IPS DF 6.9 (cell line): Measurements from ENCODE around the gene C17orf113.
"Not testable (repeated sequence)": the region's sequence is repeated elsewhere in the genome, so short reads cannot be mapped to it uniquely, and the experiment has no call there.

Experiments used
- DNase-seq: peaks from one replicate; pipeline ENCODE4 v3.0.0-alpha.2; 2013; ENCODE audit warnings: low read depth, low spot score
- H3K27ac ChIP-seq: one replicate; pipeline ENCODE4 v1.5.1; 2013; ENCODE audit warnings: low read length, control low read depth
- H3K27me3 ChIP-seq: 2 replicates; pipeline ENCODE4 v1.6.1; 2013; ENCODE audit warnings: mild to moderate bottlenecking, low read length; ENCODE audit not compliant: control insufficient read depth, insufficient read depth
- H3K36me3 ChIP-seq: 2 replicates; pipeline ENCODE4 v1.6.1; 2013; ENCODE audit warnings: low read length; ENCODE audit not compliant: control insufficient read depth, insufficient read depth
- H3K4me1 ChIP-seq: 2 replicates; pipeline ENCODE4 v1.6.1; 2013; ENCODE audit warnings: low read length; ENCODE audit not compliant: control insufficient read depth, insufficient read depth
- H3K4me3 ChIP-seq: 2 replicates; pipeline ENCODE4 v1.5.1; 2013; ENCODE audit warnings: mild to moderate bottlenecking, low read length
- H3K9me3 ChIP-seq: 2 replicates; pipeline ENCODE4 v1.6.1; 2013; ENCODE audit warnings: low read length, inconsistent platforms; ENCODE audit not compliant: control insufficient read depth, insufficient read depth
- WGBS: extraction: QIAGEN DNeasy Blood & Tissue Kit; methylation state at CpG from one replicate; pipeline ENCODE4 v1.1.7; 2013; ENCODE audit warnings: mixed read lengths, missing lambda C conversion rate; ENCODE audit not compliant: insufficient read length, insufficient coverage; 5-methylcytosine and 5-hydroxymethylcytosine counted together

C17orf113 gene

GRCh38 chr17:42026857-42027589 lies 23.4 kb downstream of the C17orf113 start:
- H3K27ac ChIP-seq = no peak overlapping the region
- H3K36me3 ChIP-seq = peaks cover 19% of the 10 kb centered on the region
- DNase-seq = no peak

GRCh38 chr17:42025936-42026335 lies 24.5 kb downstream of the C17orf113 start:
- Histone ChIP-seq H3K4me1 (peaks cover 8% of the 10 kb centered on the region; the same call in 1 of the 2 replicates), H3K36me3 (peaks cover 19% of the 10 kb centered on the region), H3K27ac (no peak overlapping the region), H3K4me3 (no peak overlapping the region), H3K9me3 (no peaks in the 10 kb centered on the region), H3K27me3 (no peaks in the 10 kb centered on the region)
- no CpG with 5 or more reads among the region's 3 CpGs for WGBS
- DNase-seq = no peak

More at GRCh38 chr17:42026857-42027589, 23.4 kb downstream of the C17orf113 start:
- Histone ChIP-seq H3K9me3 (no peaks in the 10 kb centered on the region), H3K4me1 (peaks cover 8% of the 10 kb centered on the region; the same call in 1 of the 2 replicates), H3K4me3 (no peak overlapping the region), H3K27me3 (no peaks in the 10 kb centered on the region)
- no CpG with 5 or more reads among the region's 17 CpGs for WGBS

GRCh38 chr17:42025191-42025579 lies 25.2 kb downstream of the C17orf113 start:
- DNase-seq = no peak
- Histone ChIP-seq H3K4me1 (peaks cover 8% of the 10 kb centered on the region; the same call in 1 of the 2 replicates), H3K36me3 (peaks cover 19% of the 10 kb centered on the region), H3K27me3 (no peaks in the 10 kb centered on the region), H3K9me3 (no peaks in the 10 kb centered on the region), H3K27ac (no peak overlapping the region), H3K4me3 (no peak overlapping the region)
- WGBS = no CpG with 5 or more reads among the region's 8 CpGs

- peaks cover 6% of the 10 kb centered on the region; the same call in 1 of the 2 replicates for H3K4me1 ChIP-seq
- no peaks in the 10 kb centered on the region for H3K9me3 ChIP-seq
- H3K36me3 ChIP-seq = peaks cover 19% of the 10 kb centered on the region
- no peak for DNase-seq
- WGBS = no CpG with 5 or more reads among the region's 15 CpGs
- H3K27me3 ChIP-seq = no peaks in the 10 kb centered on the region
- no peak overlapping the region for H3K4me3 ChIP-seq
- H3K27ac ChIP-seq = no peak overlapping the region
Observed at GRCh38 chr17:42023524-42024349, 26.7 kb downstream of the C17orf113 start.

GRCh38 chr17:42020845-42021244 lies 29.6 kb downstream of the C17orf113 start:
- Histone ChIP-seq H3K36me3 (peaks cover 16% of the 10 kb centered on the region), H3K4me3 (peak overlapping the region; percentile 92; the same call in 1 of the 2 replicates)
- not testable (repeated sequence) for H3K4me1 ChIP-seq, H3K27ac ChIP-seq, DNase-seq, H3K27me3 ChIP-seq, H3K9me3 ChIP-seq
- WGBS = no CpG with 5 or more reads among the region's 8 CpGs

GRCh38 chr17:42019509-42020404 lies 30.6 kb downstream of the C17orf113 start, which contains the start of gene NKIRAS2:
Gene NKIRAS2, plus strand, starts transcription at chr17:42020090. Its CDS starts 1,488 bp downstream, at chr17:42021578.
- no peak for DNase-seq
- H3K27me3 ChIP-seq = no peaks in the 10 kb centered on the region
- no peak within 1 kb of the TSS for H3K27ac ChIP-seq
- peaks cover 16% of the 10 kb centered on the region for H3K36me3 ChIP-seq
- WGBS = no CpG with 5 or more reads among the region's 49 CpGs
- H3K4me3 ChIP-seq = peak within 1 kb of the TSS; percentile 92
- H3K9me3 ChIP-seq = no peaks in the 10 kb centered on the region
- H3K4me1 ChIP-seq = no peaks in the 10 kb centered on the region; the same call in 1 of the 2 replicates

GRCh38 chr17:42018988-42019387 lies 31.4 kb downstream of the C17orf113 start:
- Histone ChIP-seq H3K9me3 (no peaks in the 10 kb centered on the region), H3K27me3 (no peaks in the 10 kb centered on the region), H3K36me3 (peaks cover 14% of the 10 kb centered on the region), H3K4me3 (no peak overlapping the region), H3K27ac (no peak overlapping the region), H3K4me1 (no peaks in the 10 kb centered on the region; the same call in 1 of the 2 replicates)
- WGBS = no CpG with 5 or more reads among the region's 4 CpGs
- no peak for DNase-seq

- no peaks in the 10 kb centered on the region for H3K27me3 ChIP-seq
- H3K4me3 ChIP-seq = peak overlapping the region; percentile 72; the same call in 1 of the 2 replicates
- H3K4me1 ChIP-seq = peaks cover under 1% of the 10 kb centered on the region
- no peak for DNase-seq
- H3K27ac ChIP-seq = no peak overlapping the region
- no peaks in the 10 kb centered on the region for H3K9me3 ChIP-seq
- WGBS = no CpG with 5 or more reads among the region's 3 CpGs
- peaks cover 7% of the 10 kb centered on the region; the same call in 1 of the 2 replicates for H3K36me3 ChIP-seq
Observed at GRCh38 chr17:42018339-42018738, 32.1 kb downstream of the C17orf113 start.

- peaks cover 3% of the 10 kb centered on the region; the same call in 1 of the 2 replicates for H3K36me3 ChIP-seq
- peak overlapping the region; percentile 72; the same call in 1 of the 2 replicates for H3K4me3 ChIP-seq
- no peaks in the 10 kb centered on the region for H3K9me3 ChIP-seq
- no peak overlapping the region for H3K27ac ChIP-seq
- no peaks in the 10 kb centered on the region for H3K27me3 ChIP-seq
- no peak for DNase-seq
- peaks cover 2% of the 10 kb centered on the region for H3K4me1 ChIP-seq
- WGBS = no CpG with 5 or more reads among the region's 11 CpGs
Observed at GRCh38 chr17:42017866-42018200, 32.6 kb downstream of the C17orf113 start.
